OCI-LY7 (cell line): ENCODE data around the gene CRYGC. TPM values are rescaled to one million over a fixed set of nuclear protein-coding genes. Genes with fewer than 3 reads are reported as not detected.
"Not testable (repeated sequence)": the region's sequence is repeated elsewhere in the genome, so short reads cannot be mapped to it uniquely, and the experiment has no call there.

Experiments used
- BruUV-seq: library from RNA; stranded (reverse); fragments of 400-500 nt; replicated peaks from 2 replicates; lab custom pipeline; 2021; lab: Mats Ljungman, UMichigan
- CTCF ChIA-PET: fragments of 300-600 bp; sonication (Branson Sonifier 250); formaldehyde crosslinking; loops from one replicate; lab custom pipeline; 2022; ENCODE audit warnings: antibody characterized with exemption; ENCODE audit not compliant: unreplicated experiment; lab: Charles Lee
- POLR2A ChIA-PET: fragments of 300-600 bp; sonication (Branson Sonifier 250); formaldehyde crosslinking; loops from one replicate; lab custom pipeline; 2022; ENCODE audit warnings: antibody characterized with exemption; lab: Charles Lee
- DNase-seq: peaks from one replicate; pipeline ENCODE4 v3.0.0-alpha.2; 2015; ENCODE audit warnings: low spot score
- H2AFZ ChIP-seq: fragments of 200-600 bp; sonication (generic), shearing (Covaris generic); 2 replicates; pipeline ENCODE4 v1.6.1; 2014; ENCODE audit warnings: mild to moderate bottlenecking, antibody characterized with exemption, low read length, moderate library complexity
- H3K27ac ChIP-seq: fragments of 200-600 bp; sonication (generic); 2 replicates; pipeline ENCODE4 v1.5.1; 2014; ENCODE audit warnings: mixed run types, low read depth, mild to moderate bottlenecking, moderate library complexity, low read length, inconsistent platforms; ENCODE audit not compliant: poor library complexity, severe bottlenecking
- H3K36me3 ChIP-seq: fragments of 200-600 bp; sonication (generic); 2 replicates; pipeline ENCODE4 v1.6.1; 2014; ENCODE audit warnings: mild to moderate bottlenecking, antibody characterized with exemption, low read length, moderate library complexity, mixed read lengths; ENCODE audit not compliant: insufficient read depth
- H3K4me1 ChIP-seq: fragments of 200-600 bp; sonication (generic); 2 replicates; pipeline ENCODE4 v1.5.1; 2014; ENCODE audit warnings: mild to moderate bottlenecking, low read length; ENCODE audit not compliant: insufficient read depth, poor library complexity, severe bottlenecking
- H3K4me2 ChIP-seq: fragments of 200-600 bp; sonication (generic); 2 replicates; pipeline ENCODE4 v1.6.1; 2014; ENCODE audit warnings: mild to moderate bottlenecking, low read length
- H3K4me3 ChIP-seq: fragments of 200-600 bp; sonication (generic); 2 replicates; pipeline ENCODE4 v1.5.1; 2014; ENCODE audit warnings: mild to moderate bottlenecking, low read depth, low read length; ENCODE audit not compliant: poor library complexity, severe bottlenecking
- H3K79me2 ChIP-seq: fragments of 200-600 bp; sonication (generic); 2 replicates; pipeline ENCODE4 v1.6.1; 2016; ENCODE audit warnings: low read depth, mild to moderate bottlenecking, low read length, moderate library complexity, mixed read lengths; ENCODE audit not compliant: insufficient read depth
- H3K9me2 ChIP-seq: fragments of 200-600 bp; sonication (generic); 2 replicates; pipeline ENCODE4 v1.6.1; 2016; ENCODE audit warnings: mild to moderate bottlenecking, low read length, mixed read lengths; ENCODE audit not compliant: insufficient read depth
- H3K9me3 ChIP-seq: fragments of 200-600 bp; sonication (generic); 2 replicates; pipeline ENCODE4 v1.6.1; 2014; ENCODE audit warnings: mild to moderate bottlenecking, mixed run types, low read length, mixed read lengths
- H4K20me1 ChIP-seq: fragments of 200-600 bp; sonication (generic); 2 replicates; pipeline ENCODE4 v1.6.1; 2014; ENCODE audit warnings: mild to moderate bottlenecking, antibody characterized with exemption, low read length, moderate library complexity, mixed read lengths; ENCODE audit not compliant: insufficient read depth
- CTCF ChIP-seq: fragments of 200-600 bp; sonication (generic); conservative IDR thresholded peaks from 2 replicates; pipeline ENCODE4 v1.5.1; 2014; ENCODE audit warnings: mild to moderate bottlenecking, antibody characterized with exemption, low read length, moderate library complexity, mixed read lengths
- EZH2phosphoT487 ChIP-seq: fragments of 200-600 bp; sonication (generic); IDR thresholded peaks from 2 replicates; pipeline ENCODE4 v1.6.1; 2018; ENCODE audit warnings: low read depth, borderline replicate concordance, mild to moderate bottlenecking, mixed run types, antibody characterized with exemption, low read length, moderate library complexity, mixed read lengths
- intact Hi-C: fragments of 100-400 bp; cut with micrococcal nuclease; formaldehyde crosslinking; loops from one replicate; pipeline ENCODE4 v1.10.0; 2022; ENCODE audit not compliant: unreplicated experiment
- total RNA-seq, 2 experiments: library from RNA; depleted of rRNA in 1 of 2; stranded (reverse); fragments of >200 nt in 1 of 2; shearing (Covaris generic) in 1 of 2; gene quantifications; 2 replicates each; pipeline ENCODE4 v1.2.3, GENCODE V29; 2014 to 2022

Gene CRYGC
- total RNA-seq, 2 experiments from 2014 or later = not detected

GRCh38 chr2:208118918-208119317 lies 10.7 kb downstream of the CRYGC start:
- Histone ChIP-seq H3K27ac (no peak overlapping the region), H3K9me2 (no peaks in the 10 kb centered on the region), H3K4me2 (no peak overlapping the region), H3K36me3 (no peaks in the 10 kb centered on the region), H3K4me1 (no peaks in the 10 kb centered on the region), H3K9me3 (no peaks in the 10 kb centered on the region), H4K20me1 (no peaks in the 10 kb centered on the region), H3K79me2 (no peaks in the 10 kb centered on the region), H3K4me3 (no peak overlapping the region), H2AFZ (no peak overlapping the region)
- BruUV-seq = no TSS peak
- CTCF ChIA-PET = no interaction called here
- no peak for TF ChIP-seq EZH2phosphoT487
- no peak for TF ChIP-seq CTCF
- no peak for DNase-seq
- POLR2A ChIA-PET = no interaction called here
- intact Hi-C loops = no loop called here

- H3K4me3 ChIP-seq, H3K27ac ChIP-seq, H3K9me3 ChIP-seq, H3K36me3 ChIP-seq, H2AFZ ChIP-seq, H3K79me2 ChIP-seq, H3K4me1 ChIP-seq, H3K4me2 ChIP-seq, DNase-seq, H3K9me2 ChIP-seq, intact Hi-C loops, H4K20me1 ChIP-seq, CTCF ChIA-PET, BruUV-seq, POLR2A ChIA-PET: not testable (repeated sequence)
Observed at GRCh38 chr2:208117390-208117789, 12.2 kb downstream of the CRYGC start.

GRCh38 chr2:208112969-208113368 lies 16.7 kb downstream of the CRYGC start:
- no peak overlapping the region for H3K27ac ChIP-seq
- H3K4me3 ChIP-seq = no peak overlapping the region
- H4K20me1 ChIP-seq = no peaks in the 10 kb centered on the region
- POLR2A ChIA-PET = no interaction called here
- no peaks in the 10 kb centered on the region for H3K79me2 ChIP-seq
- no peaks in the 10 kb centered on the region for H3K36me3 ChIP-seq
- no peak for DNase-seq
- CTCF ChIA-PET = no interaction called here
- H2AFZ ChIP-seq = no peak overlapping the region
- H3K4me1 ChIP-seq = no peaks in the 10 kb centered on the region
- no TSS peak for BruUV-seq
- intact Hi-C loops = no loop called here
- H3K4me2 ChIP-seq = no peak overlapping the region
- TF ChIP-seq CTCF (no peak), EZH2phosphoT487 (no peak)
- H3K9me2 ChIP-seq = no peaks in the 10 kb centered on the region
- H3K9me3 ChIP-seq = no peaks in the 10 kb centered on the region

GRCh38 chr2:208112273-208112745 lies 17.3 kb downstream of the CRYGC start:
- intact Hi-C loops, H3K9me3 ChIP-seq, H3K36me3 ChIP-seq, H4K20me1 ChIP-seq, CTCF ChIA-PET, H3K27ac ChIP-seq, POLR2A ChIA-PET, DNase-seq, BruUV-seq, H3K4me1 ChIP-seq, H3K79me2 ChIP-seq, H3K4me2 ChIP-seq, H2AFZ ChIP-seq, H3K9me2 ChIP-seq, H3K4me3 ChIP-seq: not testable (repeated sequence)
